ENCODE results near the gene MESP1. TPM values are rescaled to one million over a fixed set of nuclear protein-coding genes. Genes with fewer than 3 reads are reported as not detected.

The MESP1 gene
- total and polyA plus RNA-seq, 10 of the 15 experiments (the other 5 are each of a cell fraction or from before 2014, with no cell fraction given): 0.04 to 1.1 (median 0.57) TPM; not detected in 2

DNA sequence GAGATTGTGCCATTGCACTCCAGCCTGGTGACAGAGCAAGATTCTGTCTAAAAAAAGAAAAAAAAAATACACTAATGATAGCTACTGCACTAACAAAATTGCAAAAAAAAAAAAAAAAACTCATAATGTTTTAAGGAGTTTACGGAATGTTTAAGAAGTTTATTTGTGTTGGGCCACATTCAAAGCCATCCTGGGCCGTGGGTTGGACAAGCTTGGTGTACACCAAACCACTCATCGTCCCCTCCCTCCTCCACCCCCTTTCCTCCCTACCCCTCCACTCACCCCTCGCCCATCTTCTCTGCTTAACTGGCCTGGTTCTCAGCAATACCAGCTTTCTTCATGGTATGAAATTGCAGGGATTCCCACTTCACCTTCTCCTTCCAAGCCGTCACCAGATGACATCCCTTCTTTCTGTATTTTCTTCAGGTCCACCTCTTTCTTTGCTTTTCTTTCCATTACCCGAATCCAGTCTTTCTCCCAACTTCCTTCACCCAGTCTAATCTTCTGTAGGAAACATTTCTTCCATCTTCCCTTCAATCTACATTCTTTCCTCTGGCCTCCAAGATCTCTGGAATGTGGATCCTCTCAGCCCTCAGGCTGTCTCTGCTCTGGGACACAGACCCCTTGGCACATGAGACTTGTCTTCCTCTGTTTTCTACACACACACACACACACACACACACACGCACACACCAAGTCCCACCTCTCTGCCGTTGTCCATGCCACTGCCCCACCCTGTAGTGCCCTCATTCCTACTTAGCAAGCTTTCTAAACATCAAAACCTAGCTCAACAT, 3.5 kb upstream of the MESP1 start:
- Histone ChIP-seq H3K9ac (ENCODE audit: control insufficient read depth, insufficient read depth, low read length) (no peak overlapping the region), H3K4me2 (ENCODE audit: control insufficient read depth, insufficient read depth) (no peak overlapping the region), H3K27me3 (replicated peaks in 1 of 2; ENCODE audit: control insufficient read depth in 2 of 2, insufficient read depth in 2 of 2, low read length in 1 of 2) (peaks cover 0 to 4% of the 10 kb centered on the region in 2 experiments; a peak in 2 of 4 replicates), H3K27ac (ENCODE audit: control insufficient read depth, insufficient read depth) (no peak overlapping the region), H3K9me3 (replicated peaks; ENCODE audit: control insufficient read depth, insufficient read depth, low read length) (no peaks in the 10 kb centered on the region), H4K20me1 (ENCODE audit: control insufficient read depth, insufficient read depth) (no peaks in the 10 kb centered on the region), H3K4me1 (ENCODE audit: control insufficient read depth, insufficient read depth, low read length) (peaks cover 9% of the 10 kb centered on the region), H3K4me3 (no peak overlapping the region), H2AFZ (ENCODE audit: control insufficient read depth, low read depth, low read length) (no peak overlapping the region), H3K79me2 (ENCODE audit: control insufficient read depth, insufficient read depth, low read length) (no peaks in the 10 kb centered on the region), H3K36me3 (ENCODE audit: control insufficient read depth in 2 of 2, insufficient read depth in 2 of 2, low read length in 1 of 2) (no peaks in the 10 kb centered on the region)
- ATAC-seq (no peak), FAIRE-seq (no peak), DNase-seq (ENCODE audit: low read depth, low spot score) (no peak)
- SMC1A ChIA-PET (ENCODE audit: uncharacterized antibody, unreplicated experiment): interaction anchor here (0.6 to 2.2 kb wide), 3 partner anchors 120 to 198 kb away, joined by 3 to 11 read pairs (median 4); no protein-coding TSS in a partner anchor
- CTCF ChIA-PET: interaction anchor here (1.7 to 11.4 kb wide), 3 partner anchors 14 to 134 kb away, joined by 4 to 380 read pairs (median 11); no protein-coding TSS in a partner anchor
- RAD21 ChIA-PET (ENCODE audit: unreplicated experiment): interaction anchor here (0.6 to 1.3 kb wide), 3 partner anchors 14 to 120 kb away, joined by 3 to 5 read pairs (median 3); no protein-coding TSS in a partner anchor
- WGBS (ENCODE audit: insufficient coverage, insufficient replicate concordance, low lambda C conversion rate, missing lambda C conversion rate): 48% methylated on average over 7 of the region's 8 CpGs
- intact Hi-C loops (cut with micrococcal nuclease; ENCODE audit: unreplicated experiment): loop anchor here (10.0 kb wide), 1 partner anchor 70 kb away; no protein-coding TSS in a partner anchor
- in situ Hi-C loops (cut with MboI): loop anchor here (5.0 to 10.0 kb wide), 2 partner anchors 123 to 340 kb away; no protein-coding TSS in a partner anchor
- POLR2A ChIA-PET: no interaction called here
- TF ChIP-seq HDAC2 (IDR thresholded peaks at IDR 0.05): no peak
- no peak for TF ChIP-seq BACH1 (IDR thresholded peaks at IDR 0.05; ENCODE audit: borderline replicate concordance)
- TF ChIP-seq, protein P1, sequence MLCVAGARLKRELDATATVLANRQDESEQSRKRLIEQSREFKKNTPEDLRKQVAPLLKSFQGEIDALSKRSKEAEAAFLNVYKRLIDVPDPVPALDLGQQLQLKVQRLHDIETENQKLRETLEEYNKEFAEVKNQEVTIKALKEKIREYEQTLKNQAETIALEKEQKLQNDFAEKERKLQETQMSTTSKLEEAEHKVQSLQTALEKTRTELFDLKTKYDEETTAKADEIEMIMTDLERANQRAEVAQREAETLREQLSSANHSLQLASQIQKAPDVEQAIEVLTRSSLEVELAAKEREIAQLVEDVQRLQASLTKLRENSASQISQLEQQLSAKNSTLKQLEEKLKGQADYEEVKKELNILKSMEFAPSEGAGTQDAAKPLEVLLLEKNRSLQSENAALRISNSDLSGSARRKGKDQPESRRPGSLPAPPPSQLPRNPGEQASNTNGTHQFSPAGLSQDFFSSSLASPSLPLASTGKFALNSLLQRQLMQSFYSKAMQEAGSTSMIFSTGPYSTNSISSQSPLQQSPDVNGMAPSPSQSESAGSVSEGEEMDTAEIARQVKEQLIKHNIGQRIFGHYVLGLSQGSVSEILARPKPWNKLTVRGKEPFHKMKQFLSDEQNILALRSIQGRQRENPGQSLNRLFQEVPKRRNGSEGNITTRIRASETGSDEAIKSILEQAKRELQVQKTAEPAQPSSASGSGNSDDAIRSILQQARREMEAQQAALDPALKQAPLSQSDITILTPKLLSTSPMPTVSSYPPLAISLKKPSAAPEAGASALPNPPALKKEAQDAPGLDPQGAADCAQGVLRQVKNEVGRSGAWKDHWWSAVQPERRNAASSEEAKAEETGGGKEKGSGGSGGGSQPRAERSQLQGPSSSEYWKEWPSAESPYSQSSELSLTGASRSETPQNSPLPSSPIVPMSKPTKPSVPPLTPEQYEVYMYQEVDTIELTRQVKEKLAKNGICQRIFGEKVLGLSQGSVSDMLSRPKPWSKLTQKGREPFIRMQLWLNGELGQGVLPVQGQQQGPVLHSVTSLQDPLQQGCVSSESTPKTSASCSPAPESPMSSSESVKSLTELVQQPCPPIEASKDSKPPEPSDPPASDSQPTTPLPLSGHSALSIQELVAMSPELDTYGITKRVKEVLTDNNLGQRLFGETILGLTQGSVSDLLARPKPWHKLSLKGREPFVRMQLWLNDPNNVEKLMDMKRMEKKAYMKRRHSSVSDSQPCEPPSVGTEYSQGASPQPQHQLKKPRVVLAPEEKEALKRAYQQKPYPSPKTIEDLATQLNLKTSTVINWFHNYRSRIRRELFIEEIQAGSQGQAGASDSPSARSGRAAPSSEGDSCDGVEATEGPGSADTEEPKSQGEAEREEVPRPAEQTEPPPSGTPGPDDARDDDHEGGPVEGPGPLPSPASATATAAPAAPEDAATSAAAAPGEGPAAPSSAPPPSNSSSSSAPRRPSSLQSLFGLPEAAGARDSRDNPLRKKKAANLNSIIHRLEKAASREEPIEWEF (IDR thresholded peaks at IDR 0.05; ENCODE audit: insufficient replicate concordance, low read depth, low read length): no peak
- no peak for TF ChIP-seq CHD1 (IDR thresholded peaks at IDR 0.05; ENCODE audit: low read depth, low read length)
- no peak for TF ChIP-seq JUNB (IDR thresholded peaks at IDR 0.05)
- TF ChIP-seq CHD4 (IDR thresholded peaks at IDR 0.05): no peak
- no peak for TF ChIP-seq RCOR1 (conservative IDR thresholded peaks at IDR 0.05; ENCODE audit: low read depth, low read length)
- TF ChIP-seq NFXL1 (IDR thresholded peaks at IDR 0.05; ENCODE audit: borderline replicate concordance): no peak
- no peak for TF ChIP-seq BMI1 (IDR thresholded peaks at IDR 0.05; ENCODE audit: borderline replicate concordance)
- BruUV-seq (replicated peaks): no TSS peak

Data from GM12878 (cell line).